ENCODE measurements around the gene LYRM1.
"Not testable (repeated sequence)": the region's sequence is repeated elsewhere in the genome, so short reads cannot be mapped to it uniquely, and the experiment has no call there.

The LYRM1 gene

DNA sequence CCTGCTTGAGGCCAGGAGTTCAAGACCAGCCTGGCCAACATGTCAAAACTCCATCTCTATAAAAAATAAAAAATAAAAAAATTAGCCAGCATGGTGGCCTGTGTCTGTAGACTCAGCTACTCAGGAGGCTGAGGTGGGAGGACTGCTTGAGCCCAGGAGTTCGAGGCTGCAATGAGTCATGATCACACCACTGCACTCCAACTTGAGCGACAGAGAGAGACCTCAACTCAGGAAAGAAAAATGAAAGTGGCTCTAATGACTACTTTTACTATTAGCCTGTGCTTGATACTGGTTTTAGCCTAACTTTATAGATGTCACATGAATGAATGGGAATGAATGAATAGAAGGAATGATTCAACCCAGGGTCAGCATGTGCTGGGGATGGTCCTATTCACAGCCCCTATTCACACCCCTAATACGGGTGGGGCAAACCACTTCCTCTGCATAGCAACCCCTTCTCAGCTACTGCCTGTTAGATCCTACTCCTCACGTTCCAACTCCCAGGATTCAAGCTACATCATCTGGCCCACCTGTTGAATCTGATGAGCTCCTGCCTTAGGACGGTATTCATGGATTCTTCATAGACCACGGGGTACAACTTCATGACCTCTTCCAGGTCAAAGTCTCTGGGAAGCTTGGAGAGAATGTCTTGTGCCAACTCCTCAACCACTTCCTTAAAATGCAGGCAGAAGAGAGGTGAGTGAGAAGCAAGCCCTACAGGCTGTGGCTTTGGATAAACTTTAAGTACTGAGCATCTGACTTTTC is 40.5 kb downstream of the LYRM1 start:
- TF ChIP-seq, protein P1, sequence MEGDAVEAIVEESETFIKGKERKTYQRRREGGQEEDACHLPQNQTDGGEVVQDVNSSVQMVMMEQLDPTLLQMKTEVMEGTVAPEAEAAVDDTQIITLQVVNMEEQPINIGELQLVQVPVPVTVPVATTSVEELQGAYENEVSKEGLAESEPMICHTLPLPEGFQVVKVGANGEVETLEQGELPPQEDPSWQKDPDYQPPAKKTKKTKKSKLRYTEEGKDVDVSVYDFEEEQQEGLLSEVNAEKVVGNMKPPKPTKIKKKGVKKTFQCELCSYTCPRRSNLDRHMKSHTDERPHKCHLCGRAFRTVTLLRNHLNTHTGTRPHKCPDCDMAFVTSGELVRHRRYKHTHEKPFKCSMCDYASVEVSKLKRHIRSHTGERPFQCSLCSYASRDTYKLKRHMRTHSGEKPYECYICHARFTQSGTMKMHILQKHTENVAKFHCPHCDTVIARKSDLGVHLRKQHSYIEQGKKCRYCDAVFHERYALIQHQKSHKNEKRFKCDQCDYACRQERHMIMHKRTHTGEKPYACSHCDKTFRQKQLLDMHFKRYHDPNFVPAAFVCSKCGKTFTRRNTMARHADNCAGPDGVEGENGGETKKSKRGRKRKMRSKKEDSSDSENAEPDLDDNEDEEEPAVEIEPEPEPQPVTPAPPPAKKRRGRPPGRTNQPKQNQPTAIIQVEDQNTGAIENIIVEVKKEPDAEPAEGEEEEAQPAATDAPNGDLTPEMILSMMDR (IDR thresholded peaks at IDR 0.05; ENCODE audit: insufficient read depth, low read length, missing control alignments): no peak
- ChIA-PET POLR2A (no interaction called here), CTCF (no interaction called here)
- no peak overlapping the region for H3K4me3 ChIP-seq (ENCODE audit: low read depth, low read length)
- no peak for DNase-seq (ENCODE audit: low read depth, low spot score)

DNA sequence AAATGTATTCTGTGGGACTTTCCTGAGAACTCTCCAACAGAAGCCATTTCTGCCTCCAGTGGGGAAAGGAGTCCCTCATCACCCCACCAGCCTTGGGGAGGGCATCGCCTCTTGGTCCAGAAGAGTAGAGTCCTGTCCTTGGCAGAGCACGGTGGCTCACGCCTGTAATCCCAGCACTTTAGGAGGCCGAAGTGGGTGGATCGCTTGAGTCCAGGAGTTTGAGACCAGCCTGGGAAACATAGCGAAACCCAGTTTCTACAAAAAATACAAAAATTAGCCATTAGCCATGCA is 41.0 kb downstream of the LYRM1 start:
- ChIA-PET POLR2A (no interaction called here), CTCF (no interaction called here)
- TF ChIP-seq, protein P1 (IDR thresholded peaks at IDR 0.05; ENCODE audit: insufficient read depth, low read length, missing control alignments): no peak
- no peak for DNase-seq (ENCODE audit: low read depth, low spot score)
- H3K4me3 ChIP-seq (ENCODE audit: low read depth, low read length): no peak overlapping the region

DNA sequence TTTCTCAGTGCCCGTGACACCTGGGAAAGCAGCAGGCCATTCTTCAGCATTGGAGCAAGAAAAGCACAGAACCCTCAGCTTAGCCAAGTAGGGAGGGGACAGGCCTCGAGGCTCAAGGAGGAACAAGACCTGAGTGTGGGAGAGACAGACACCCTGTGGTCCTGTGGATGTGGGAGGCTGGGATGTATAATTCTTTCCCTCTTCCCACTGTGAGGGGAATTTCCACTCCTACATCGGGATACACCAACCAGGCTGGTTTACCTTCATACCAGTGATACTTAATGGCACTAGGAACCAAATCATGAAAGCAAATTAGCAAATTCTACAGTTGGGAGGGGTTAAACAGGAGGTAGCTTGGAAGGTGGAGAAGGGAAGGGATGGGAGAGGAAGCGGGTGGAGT is 41.7 kb downstream of the LYRM1 start:
- CTCF ChIA-PET: no interaction called here

DNA sequence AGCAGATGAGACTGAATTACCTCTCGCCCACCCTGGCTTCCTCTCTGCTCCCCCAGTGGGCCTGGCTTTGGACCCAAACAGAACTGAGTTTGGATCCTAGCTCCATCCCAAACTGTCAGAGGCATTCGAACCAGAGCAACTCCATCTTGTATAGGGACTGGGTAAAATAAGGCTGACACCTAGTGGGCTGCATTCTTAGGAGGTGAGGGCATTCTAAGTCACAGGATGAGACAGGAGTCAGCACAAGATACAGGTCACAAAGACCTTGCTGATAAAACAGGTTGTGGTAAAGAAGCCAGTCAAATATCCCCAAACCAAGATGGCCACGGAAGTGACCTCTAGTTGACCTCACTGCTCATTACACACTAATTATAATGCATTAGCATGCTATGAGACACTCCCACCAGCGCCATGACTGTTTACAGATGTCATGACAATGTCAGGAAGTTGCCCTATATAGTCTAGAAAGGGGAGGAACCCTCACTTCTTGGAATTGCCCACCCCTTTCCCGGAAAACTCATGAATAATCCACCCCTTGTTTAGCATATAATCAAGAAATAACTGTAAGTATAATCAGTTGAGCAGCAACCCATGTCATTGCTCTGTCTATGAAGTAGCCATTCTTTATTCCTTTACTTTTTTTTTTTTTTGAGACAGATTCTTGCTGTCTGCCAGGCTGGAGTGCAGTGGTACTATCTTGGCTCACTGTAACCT is 44.4 kb downstream of the LYRM1 start:
- CTCF ChIA-PET: interaction anchor here (1.0 to 2.3 kb wide), 3 partner anchors 13 to 95 kb away, joined by 3 to 15 read pairs (median 4); no protein-coding TSS in a partner anchor
- no peak overlapping the region for H3K4me3 ChIP-seq (ENCODE audit: low read depth, low read length)
- TF ChIP-seq, protein P1 (IDR thresholded peaks at IDR 0.05; ENCODE audit: insufficient read depth, low read length, missing control alignments): no peak
- DNase-seq (ENCODE audit: low read depth, low spot score): no peak
- POLR2A ChIA-PET: no interaction called here

More for the DNA sequence above, 41.7 kb downstream of the LYRM1 start:
- TF ChIP-seq, protein P1 (IDR thresholded peaks at IDR 0.05; ENCODE audit: insufficient read depth, low read length, missing control alignments): no peak
- no peak for DNase-seq (ENCODE audit: low read depth, low spot score)
- POLR2A ChIA-PET: no interaction called here
- no peak overlapping the region for H3K4me3 ChIP-seq (ENCODE audit: low read depth, low read length)

DNA sequence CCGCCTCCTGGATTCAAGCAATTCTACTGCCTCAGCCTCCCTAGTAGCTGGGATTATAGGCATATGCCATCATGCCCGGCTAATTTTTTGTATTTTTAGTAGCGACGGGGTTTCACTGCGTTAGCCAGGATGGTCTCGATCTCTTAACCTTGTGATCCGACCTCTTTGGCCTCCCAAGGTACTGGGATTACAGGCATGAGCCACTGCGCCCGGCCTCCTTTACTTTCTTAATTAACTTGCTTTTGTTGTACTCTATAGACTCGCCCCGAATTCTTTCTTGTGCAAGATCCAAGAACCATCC is 45.0 kb downstream of the LYRM1 start:
- POLR2A ChIA-PET; H3K4me3 ChIP-seq (ENCODE audit: low read depth, low read length); DNase-seq (ENCODE audit: low read depth, low spot score): not testable (repeated sequence)
- CTCF ChIA-PET: interaction anchor here (1.2 kb wide), 1 partner anchor 93 kb away, joined by 4 read pairs; no protein-coding TSS in a partner anchor

DNA sequence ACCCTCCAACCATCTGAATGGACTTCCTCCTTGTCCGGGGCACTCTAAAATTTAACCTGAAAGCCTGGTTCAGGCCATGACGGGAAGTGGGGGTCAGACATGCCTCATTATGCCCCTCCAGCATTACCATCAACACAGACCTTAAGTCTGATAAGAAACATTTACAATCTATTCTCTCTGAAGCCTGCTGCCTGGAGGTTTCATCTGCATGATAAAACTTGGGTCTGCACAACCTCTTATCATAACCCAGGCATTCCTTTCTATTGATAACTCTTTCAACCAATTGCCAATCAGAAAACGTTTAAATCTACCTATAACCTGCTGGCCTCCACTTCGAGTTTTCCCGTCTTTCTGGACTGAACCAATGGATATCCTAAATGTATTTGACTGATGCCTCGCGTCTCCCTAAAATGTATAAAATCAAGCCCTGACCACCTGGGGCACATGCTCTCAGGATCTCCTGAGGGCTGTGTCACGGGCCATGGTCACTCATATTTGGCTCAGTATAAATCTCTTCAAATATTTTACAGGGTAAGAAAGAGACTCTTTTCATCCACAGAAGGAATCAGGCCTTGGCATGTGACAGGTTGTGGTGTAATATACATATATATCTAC is 45.6 kb downstream of the LYRM1 start:
- ChIA-PET CTCF (no interaction called here), POLR2A (no interaction called here)
- no peak overlapping the region for H3K4me3 ChIP-seq (ENCODE audit: low read depth, low read length)
- TF ChIP-seq, protein P1 (IDR thresholded peaks at IDR 0.05; ENCODE audit: insufficient read depth, low read length, missing control alignments): no peak
- no peak for DNase-seq (ENCODE audit: low read depth, low spot score)
